ENCODE results near the gene RARG.

- TF ChIP-seq CTCF (IDR thresholded peaks at IDR 0.05) = no peak
- TF ChIP-seq MAX (CRISPR knock-in tag; IDR thresholded peaks at IDR 0.05) = no peak
- TF ChIP-seq USF1 (CRISPR knock-in tag; IDR thresholded peaks at IDR 0.05) = no peak
Observed at GRCh38 chr12:53208877-53209463, 23.0 kb downstream of the RARG start.
